IPS-20b (cell line): ENCODE measurements around the gene TYRO3.
A peak's percentile ranks its signal among the peaks of the same experiment; 100 is the strongest.

Source experiments
- H3K27ac ChIP-seq: one replicate; pipeline ENCODE4 v1.5.1; 2013; ENCODE audit warnings: low read length
- H3K27me3 ChIP-seq: 2 replicates; pipeline ENCODE4 v1.6.1; 2013; ENCODE audit warnings: mild to moderate bottlenecking, low read length, inconsistent platforms; ENCODE audit not compliant: insufficient read depth
- H3K36me3 ChIP-seq: 2 replicates; pipeline ENCODE4 v1.6.1; 2013; ENCODE audit warnings: low read depth, mild to moderate bottlenecking, inconsistent platforms, low read length, moderate library complexity; ENCODE audit not compliant: insufficient read depth
- H3K4me1 ChIP-seq: 2 replicates; pipeline ENCODE4 v1.6.1; 2013; ENCODE audit warnings: mild to moderate bottlenecking, control low read depth, inconsistent platforms, low read length, moderate library complexity; ENCODE audit not compliant: insufficient read depth
- H3K4me3 ChIP-seq: 2 replicates; pipeline ENCODE4 v1.5.1; 2013; ENCODE audit warnings: mild to moderate bottlenecking, low read length, inconsistent platforms
- H3K9ac ChIP-seq: 2 replicates; pipeline ENCODE4 v1.6.1; 2013; ENCODE audit warnings: low read depth, mild to moderate bottlenecking, inconsistent platforms, low read length, moderate library complexity
- H3K9me3 ChIP-seq: 2 replicates; pipeline ENCODE4 v1.6.1; 2013; ENCODE audit warnings: mild to moderate bottlenecking, low read depth, low read length, inconsistent platforms; ENCODE audit not compliant: insufficient read depth

TYRO3 gene

DNA sequence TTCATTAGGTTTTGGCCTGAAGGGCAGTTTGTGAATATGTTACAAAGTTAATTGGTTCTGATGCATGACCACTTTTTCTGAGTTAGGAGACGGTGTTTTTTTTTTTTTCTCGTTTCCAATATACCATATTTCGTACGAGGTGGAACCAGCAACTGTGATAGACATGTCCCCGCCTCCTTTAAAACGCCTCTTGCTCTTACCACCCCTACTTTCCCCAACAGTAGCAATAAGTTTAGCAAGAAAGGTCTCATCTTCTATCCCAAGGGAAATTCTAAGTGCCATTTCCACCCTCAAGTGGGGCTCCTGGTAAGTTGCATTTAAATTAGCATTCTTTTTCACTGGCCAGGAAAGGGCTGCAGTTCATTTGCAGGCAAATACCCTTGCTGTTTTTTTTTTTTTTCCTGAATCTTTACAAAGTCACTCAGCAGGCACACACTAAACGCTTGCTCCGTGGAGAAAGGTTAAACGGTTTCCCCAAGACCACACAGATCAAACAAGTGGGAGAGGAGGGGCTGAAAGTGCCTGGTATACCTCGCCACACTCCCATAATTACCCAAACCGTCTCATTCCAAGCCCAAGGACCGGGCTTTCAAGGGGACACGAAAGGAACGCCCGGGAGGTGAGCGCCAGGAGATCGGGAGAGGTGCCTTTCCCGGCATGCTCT, 61.7 kb downstream of the TYRO3 start:
- Histone ChIP-seq H3K4me1 (no peaks in the 10 kb centered on the region; the same call in 1 of the 2 replicates), H3K36me3 (no peaks in the 10 kb centered on the region), H3K4me3 (peak overlapping the region; percentile 57), H3K27ac (no peak overlapping the region), H3K27me3 (peaks cover 31% of the 10 kb centered on the region), H3K9ac (peak overlapping the region; percentile 50), H3K9me3 (0 out of 2 replicates have a peak, but pooled peaks cover 3% of the 10 kb centered on the region)

DNA sequence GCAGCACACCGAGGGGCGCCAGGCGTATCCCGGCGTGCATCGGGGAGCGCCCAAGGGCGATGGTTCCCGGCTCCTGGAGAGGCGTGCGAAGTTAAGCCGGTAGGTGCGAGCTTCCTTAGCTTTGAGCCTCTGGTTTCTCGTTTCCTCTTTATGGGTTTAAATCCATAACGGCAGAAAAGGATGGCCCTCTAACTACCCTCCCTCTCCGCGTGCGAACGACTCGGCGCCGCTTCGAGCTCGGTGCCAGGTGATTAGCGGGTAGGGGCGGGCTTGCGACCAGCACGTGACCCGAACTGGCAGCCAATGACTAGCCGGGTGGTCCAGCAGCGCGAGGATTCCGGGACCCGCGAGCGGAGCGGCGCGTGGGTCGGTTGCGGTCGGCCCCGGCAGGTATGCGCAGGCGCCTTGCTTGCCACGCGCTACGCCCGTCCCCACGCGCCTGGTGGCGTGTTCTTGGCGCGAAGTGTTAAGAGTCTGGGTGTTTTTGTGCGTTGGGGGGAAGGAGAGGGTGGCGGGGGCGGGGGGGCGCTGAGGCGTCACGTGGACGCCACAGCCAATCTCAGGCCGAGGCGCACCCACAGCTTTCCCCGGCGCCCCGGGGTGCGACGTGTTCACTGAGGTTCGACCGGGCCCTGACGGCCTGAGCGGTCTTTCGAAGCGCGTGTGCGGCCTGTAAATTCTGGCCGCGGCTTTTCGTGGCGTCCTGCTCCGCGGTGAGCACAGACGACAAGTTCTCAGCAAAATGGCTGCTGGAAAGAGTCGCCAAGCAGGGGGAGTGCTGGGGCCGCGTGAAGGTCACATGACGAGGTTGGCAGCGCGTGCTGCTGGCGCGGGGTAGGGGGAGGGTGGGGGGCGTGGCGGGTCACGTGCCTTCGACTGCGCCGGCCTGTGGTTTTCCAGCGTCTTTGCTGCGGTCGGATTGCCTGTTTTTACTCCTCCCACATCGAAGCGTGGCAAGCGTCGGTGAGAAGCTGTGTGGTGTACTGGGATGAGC, 62.5 kb downstream of the TYRO3 start:
- peaks cover 31% of the 10 kb centered on the region for H3K27me3 ChIP-seq
- no peak overlapping the region for H3K27ac ChIP-seq
- H3K36me3 ChIP-seq: no peaks in the 10 kb centered on the region
- H3K9me3 ChIP-seq: 0 out of 2 replicates have a peak, but pooled peaks cover 3% of the 10 kb centered on the region
- H3K4me3 ChIP-seq: peak overlapping the region; percentile 57
- H3K4me1 ChIP-seq: no peaks in the 10 kb centered on the region; the same call in 1 of the 2 replicates
- H3K9ac ChIP-seq: peak overlapping the region; percentile 69; the same call in 1 of the 2 replicates

DNA sequence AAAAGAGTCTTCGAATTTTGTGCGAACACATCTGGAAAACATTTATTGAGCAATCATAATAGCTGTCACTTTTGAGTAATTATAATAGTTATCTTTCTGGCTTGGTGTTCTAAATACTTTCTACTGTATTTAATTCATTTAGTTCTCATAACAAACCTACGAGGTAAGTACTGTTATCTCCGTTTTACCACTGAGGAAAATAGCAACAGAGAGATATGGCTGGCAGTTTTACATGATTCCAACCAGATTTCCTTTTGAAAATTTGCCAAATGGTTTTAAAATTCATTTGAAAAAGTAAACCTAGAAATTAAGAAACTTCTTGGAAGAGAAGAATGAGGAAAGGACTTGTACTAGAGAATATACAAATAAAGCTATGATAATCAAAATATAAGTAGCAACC, 63.9 kb downstream of the TYRO3 start:
- H3K4me1 ChIP-seq: no peaks in the 10 kb centered on the region; the same call in 1 of the 2 replicates
- no peak overlapping the region for H3K4me3 ChIP-seq
- H3K27me3 ChIP-seq: peaks cover 31% of the 10 kb centered on the region
- no peak overlapping the region for H3K27ac ChIP-seq
- H3K9me3 ChIP-seq: 0 out of 2 replicates have a peak, but pooled peaks cover under 1% of the 10 kb centered on the region
- H3K36me3 ChIP-seq: no peaks in the 10 kb centered on the region
- H3K9ac ChIP-seq: no peak overlapping the region

DNA sequence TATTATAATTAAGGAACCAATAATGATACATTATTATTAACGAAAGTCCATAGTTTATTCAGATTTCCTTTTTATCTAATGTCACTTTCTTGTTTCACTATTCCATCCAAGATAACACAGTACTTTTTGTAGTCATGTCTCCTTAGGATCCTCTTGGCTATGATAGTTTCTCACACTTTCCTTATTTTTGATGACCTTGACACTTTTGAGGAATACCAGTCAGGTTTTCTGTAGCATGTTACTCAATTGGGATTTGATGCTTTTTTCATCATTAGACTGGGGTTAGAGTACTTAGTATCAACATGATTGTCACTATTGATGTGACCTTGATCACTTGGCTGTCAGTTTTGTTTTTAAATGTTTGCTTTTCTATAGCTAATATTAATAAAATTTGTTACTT, 68.2 kb downstream of the TYRO3 start:
- Histone ChIP-seq H3K27me3 (peaks cover 7% of the 10 kb centered on the region), H3K4me1 (peaks cover 18% of the 10 kb centered on the region), H3K27ac (no peak overlapping the region), H3K4me3 (no peak overlapping the region), H3K9me3 (no peaks in the 10 kb centered on the region), H3K36me3 (no peaks in the 10 kb centered on the region), H3K9ac (no peak overlapping the region)

DNA sequence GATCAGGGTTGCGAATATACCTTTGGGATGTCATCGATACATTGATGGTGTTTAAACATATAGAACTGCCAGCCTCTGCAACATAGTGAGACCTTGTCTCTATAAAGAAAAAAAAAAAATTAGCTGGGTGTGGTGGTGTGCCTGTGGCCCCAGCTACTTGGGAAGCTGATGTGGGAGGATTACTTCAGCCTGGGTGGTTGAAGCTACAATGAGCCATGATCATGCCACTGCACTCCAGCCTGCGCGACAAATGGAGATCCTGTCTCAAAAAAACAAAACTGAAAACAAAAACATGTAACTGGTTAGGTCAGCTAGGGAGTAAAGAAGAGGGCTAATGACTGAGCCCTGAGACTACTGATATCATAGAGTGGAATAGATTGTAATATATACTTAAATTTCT, 70.5 kb downstream of the TYRO3 start:
- H3K4me3 ChIP-seq: peak overlapping the region; percentile 12; the same call in 1 of the 2 replicates
- H3K9ac ChIP-seq: no peak overlapping the region; the same call in 1 of the 2 replicates
- no peak overlapping the region for H3K27ac ChIP-seq
- no peaks in the 10 kb centered on the region for H3K36me3 ChIP-seq
- no peaks in the 10 kb centered on the region for H3K9me3 ChIP-seq
- H3K4me1 ChIP-seq: peaks cover 33% of the 10 kb centered on the region
- H3K27me3 ChIP-seq: no peaks in the 10 kb centered on the region

DNA sequence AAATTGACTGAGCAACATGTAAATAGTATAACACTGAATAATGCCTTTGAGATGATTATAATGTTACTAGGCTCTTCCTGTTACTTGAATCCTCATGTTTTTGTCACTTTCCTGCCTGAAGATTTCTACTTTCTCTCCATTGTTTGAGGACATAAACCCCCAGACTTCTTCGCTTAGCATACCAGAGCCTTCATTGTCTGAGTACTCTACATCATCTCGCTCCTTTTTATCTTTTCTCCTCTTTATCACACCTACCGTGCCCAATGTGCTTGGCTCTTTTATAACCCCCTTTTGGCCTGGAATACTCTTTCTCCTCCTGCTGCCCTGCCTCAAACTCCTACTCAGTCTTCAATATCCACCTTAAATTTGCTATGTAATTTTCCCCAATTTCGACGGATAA, 70.9 kb downstream of the TYRO3 start:
- Histone ChIP-seq H3K4me3 (peak overlapping the region; percentile 12; the same call in 1 of the 2 replicates), H3K4me1 (peaks cover 36% of the 10 kb centered on the region), H3K27me3 (no peaks in the 10 kb centered on the region), H3K9ac (peak overlapping the region; percentile 19; the same call in 1 of the 2 replicates), H3K9me3 (no peaks in the 10 kb centered on the region), H3K27ac (no peak overlapping the region), H3K36me3 (no peaks in the 10 kb centered on the region)

DNA sequence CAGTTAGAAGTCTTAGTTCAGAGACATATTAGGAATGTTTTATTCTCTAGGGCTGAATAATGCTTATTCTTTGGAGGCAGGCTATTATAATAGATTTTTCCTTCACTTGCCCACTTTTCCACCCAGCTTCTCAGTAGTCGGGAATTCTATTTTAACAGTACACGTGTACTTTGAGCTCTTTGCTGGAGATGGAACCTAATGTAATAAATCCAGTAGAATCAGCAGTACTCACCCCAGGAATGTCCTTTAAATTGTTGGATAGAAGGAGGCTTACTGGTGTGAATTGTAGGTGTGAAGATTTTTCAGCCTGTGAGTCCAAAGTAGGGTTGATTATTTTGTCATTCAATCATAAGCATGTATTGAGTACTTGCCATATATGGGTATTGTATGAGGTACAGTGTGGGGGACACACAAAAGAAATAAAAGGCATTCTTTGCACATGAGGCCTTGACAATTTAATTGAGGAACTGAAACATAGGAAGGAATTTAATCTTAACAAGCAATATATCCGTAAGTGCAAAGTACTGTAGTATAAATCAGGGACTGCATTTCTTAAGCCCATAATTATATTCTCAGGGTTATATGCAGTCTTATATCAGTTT, 71.7 kb downstream of the TYRO3 start:
- no peak overlapping the region for H3K27ac ChIP-seq
- H3K27me3 ChIP-seq: no peaks in the 10 kb centered on the region
- no peaks in the 10 kb centered on the region for H3K36me3 ChIP-seq
- H3K9me3 ChIP-seq: no peaks in the 10 kb centered on the region
- no peak overlapping the region for H3K9ac ChIP-seq
- H3K4me1 ChIP-seq: peaks cover 36% of the 10 kb centered on the region
- H3K4me3 ChIP-seq: no peak overlapping the region

DNA sequence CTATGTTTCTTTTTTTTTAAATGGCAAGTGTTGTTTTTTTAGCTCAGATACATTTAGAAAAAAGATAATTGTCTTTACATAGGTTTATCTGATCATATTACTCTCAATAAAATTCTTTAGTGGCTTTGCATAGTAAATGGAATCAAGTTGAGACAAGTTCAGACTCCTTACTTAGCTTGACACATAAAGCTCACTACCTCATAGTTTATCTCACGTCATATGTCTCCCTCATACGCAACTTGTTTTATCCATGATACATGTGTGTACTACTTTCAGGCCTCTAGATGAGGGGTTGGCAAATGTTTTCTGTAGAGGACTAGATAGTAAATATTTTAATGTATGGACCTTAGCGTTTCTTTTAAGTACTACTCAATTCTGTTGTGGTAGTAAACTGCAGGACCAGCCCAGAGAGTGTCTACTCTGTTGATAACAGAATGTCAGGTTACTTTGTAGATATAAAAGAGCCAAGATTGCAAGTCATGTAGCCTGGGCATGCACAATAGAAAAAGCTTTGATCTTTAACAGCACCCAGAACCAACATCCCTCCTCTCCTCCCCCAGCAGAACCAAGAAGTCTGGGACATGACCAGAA, 73.0 kb downstream of the TYRO3 start:
- H3K27me3 ChIP-seq: no peaks in the 10 kb centered on the region
- no peak overlapping the region for H3K27ac ChIP-seq
- no peak overlapping the region for H3K4me3 ChIP-seq
- H3K9me3 ChIP-seq: no peaks in the 10 kb centered on the region
- no peak overlapping the region for H3K9ac ChIP-seq
- H3K4me1 ChIP-seq: peaks cover 36% of the 10 kb centered on the region
- no peaks in the 10 kb centered on the region for H3K36me3 ChIP-seq
